GM04503 (cell line): ENCODE results near the gene WEE1.
A peak's percentile ranks its signal among the peaks of the same experiment; 100 is the strongest.

Experiments used
- DNase-seq: peaks from one replicate; pipeline ENCODE4 v3.0.0-alpha.2; 2012; ENCODE audit warnings: low read depth

Gene WEE1

GRCh38 chr11:9566561-9567063 lies 6.9 kb upstream of the WEE1 start:
- DNase-seq = no peak

- no peak for DNase-seq
Observed at GRCh38 chr11:9567401-9567800, 6.1 kb upstream of the WEE1 start.

- DNase-seq = no peak
Observed at GRCh38 chr11:9568161-9568853, 5.2 kb upstream of the WEE1 start.

GRCh38 chr11:9568854-9569587 lies 4.4 kb upstream of the WEE1 start:
- peak; percentile 95 for DNase-seq

GRCh38 chr11:9569588-9570164 lies 3.8 kb upstream of the WEE1 start:
- DNase-seq = no peak

GRCh38 chr11:9570313-9571025 lies 3.0 kb upstream of the WEE1 start:
- DNase-seq = no peak

GRCh38 chr11:9571071-9571762 lies 2.3 kb upstream of the WEE1 start:
- DNase-seq = no peak

- no peak for DNase-seq
Observed at GRCh38 chr11:9571763-9572115, 1.7 kb upstream of the WEE1 start.

- DNase-seq = no peak
Observed at GRCh38 chr11:9573775-9574621, 528 bp downstream of the WEE1 start.

- no peak for DNase-seq
Observed at GRCh38 chr11:9574622-9575259, 1.3 kb downstream of the WEE1 start.

GRCh38 chr11:9575260-9576240 lies 2.1 kb downstream of the WEE1 start:
- DNase-seq = peak; percentile 67

- no peak for DNase-seq
Observed at GRCh38 chr11:9576701-9577381, 3.4 kb downstream of the WEE1 start.

- DNase-seq = no peak
Observed at GRCh38 chr11:9577556-9577955, 4.1 kb downstream of the WEE1 start.

GRCh38 chr11:9580894-9581293 lies 7.4 kb downstream of the WEE1 start:
- DNase-seq = no peak

- no peak for DNase-seq
Observed at GRCh38 chr11:9581556-9582161, 8.2 kb downstream of the WEE1 start.

GRCh38 chr11:9590717-9591116 lies 17.2 kb downstream of the WEE1 start:
- DNase-seq = no peak

- DNase-seq = no peak
Observed at GRCh38 chr11:9594267-9595046, 21.0 kb downstream of the WEE1 start.
